GM12878 (cell line): ENCODE measurements around the gene SLC12A3.

Experiments
- ATF3 ChIP-seq: IDR thresholded peaks from 2 replicates; pipeline ENCODE4 v1.6.1; 2011; ENCODE audit warnings: low read depth, mild to moderate bottlenecking, low read length, moderate library complexity, borderline replicate concordance; ENCODE audit errors: extremely low read depth
- CBX3 ChIP-seq: fragments of 200-600 bp; sonication (generic); IDR thresholded peaks from 2 replicates; pipeline ENCODE4 v1.6.1; 2016; ENCODE audit warnings: low read depth, borderline replicate concordance
- CTCF ChIP-seq, 3 experiments: IDR thresholded peaks in 2 of 3; conservative IDR thresholded peaks in 1 of 3; 2 replicates each; pipeline ENCODE4 v1.5.1; 2011; ENCODE audit warnings: low read depth in 3 of 3, low read length in 3 of 3, mild to moderate bottlenecking in 3 of 3, control low read depth in 2 of 3, moderate library complexity in 2 of 3, inconsistent platforms in 1 of 3, mixed read lengths in 1 of 3; ENCODE audit not compliant: control insufficient read depth in 2 of 3, insufficient read depth in 1 of 3; ENCODE audit errors: extremely low read depth in 1 of 3
- MTA2 ChIP-seq: fragments of 450-650 bp; IDR thresholded peaks from 2 replicates; pipeline ENCODE4 v1.6.1; 2016; ENCODE audit warnings: low read depth, mild to moderate bottlenecking, moderate library complexity
- POLR2A ChIP-seq: IDR thresholded peaks from 2 replicates; pipeline ENCODE4 v1.6.1; 2011; ENCODE audit warnings: low read depth, mild to moderate bottlenecking, low read length
- SIX5 ChIP-seq: IDR thresholded peaks from 2 replicates; pipeline ENCODE4 v1.6.1; 2011; ENCODE audit warnings: mild to moderate bottlenecking, low read depth, low read length, moderate library complexity; ENCODE audit not compliant: severe bottlenecking
- TAF1 ChIP-seq: IDR thresholded peaks from 2 replicates; pipeline ENCODE4 v1.6.1; 2011; ENCODE audit warnings: mild to moderate bottlenecking, low read depth, low read length, borderline replicate concordance
- USF2 ChIP-seq: IDR thresholded peaks from 2 replicates; pipeline ENCODE4 v1.6.1; 2011; ENCODE audit warnings: low read depth, low read length, improper control_type of control experiment, borderline replicate concordance

DNA sequence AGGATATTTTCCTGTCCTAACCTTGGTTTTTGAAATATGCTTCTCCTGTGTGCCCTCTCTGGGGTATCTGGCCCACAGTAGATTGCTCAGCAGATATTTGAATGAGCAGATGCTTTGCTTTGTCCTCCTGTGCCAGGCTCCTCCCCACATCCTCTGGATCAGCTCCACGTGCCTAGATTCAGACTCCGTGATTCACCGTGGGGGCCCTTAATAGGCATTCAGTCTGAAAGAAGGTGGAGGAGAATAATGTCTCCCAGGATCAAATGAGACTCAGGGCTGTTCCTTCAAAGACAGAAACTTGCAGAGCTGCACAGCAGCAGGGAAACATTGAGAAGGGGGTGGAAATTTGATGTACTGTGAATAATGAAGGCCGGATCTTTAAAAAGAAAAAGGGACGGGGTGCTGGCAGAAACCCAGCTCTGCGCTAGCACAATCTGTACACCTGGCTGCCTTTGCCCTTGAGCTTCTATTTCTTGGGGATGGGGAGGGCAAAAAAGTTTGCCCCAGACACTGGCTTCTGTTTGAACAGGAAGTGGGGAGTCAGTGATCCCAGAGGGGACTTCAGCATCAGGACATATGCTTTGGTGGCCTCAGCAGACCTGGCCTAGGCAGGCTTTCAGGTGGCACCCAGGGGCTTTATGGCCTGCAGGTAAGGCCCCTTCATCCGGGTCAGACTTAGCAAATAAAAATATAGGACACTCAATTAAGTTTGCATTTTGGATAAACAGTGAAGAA lies 15.9 kb upstream of the SLC12A3 start:
- no peak for TF ChIP-seq SIX5
- no peak for TF ChIP-seq ATF3
- TF ChIP-seq CTCF (IDR thresholded peaks at IDR 0.05 in 2 of 3, conservative IDR thresholded peaks at IDR 0.05 in 1 of 3; ENCODE audit: control insufficient read depth in 2 of 3, extremely low read depth in 1 of 3, insufficient read depth in 1 of 3, low read depth in 3 of 3, low read length in 3 of 3), result no peak
- no peak for TF ChIP-seq POLR2A
- TF ChIP-seq MTA2, result no peak
- TF ChIP-seq TAF1, result no peak
- no peak for TF ChIP-seq USF2
- no peak for TF ChIP-seq CBX3
